Left ventricle myocardium inferior (tissue), 1 donor: Measurements from ENCODE around the gene BBS9. TPM values are rescaled to one million over a fixed set of nuclear protein-coding genes. Genes with fewer than 3 reads are reported as not detected.

Experiments used
- DNase-seq: peaks from one replicate; pipeline ENCODE4 v3.0.0-alpha.2; 2020
- H3K27ac ChIP-seq: fragments of 200-600 bp; replicated peaks from 2 replicates; pipeline ENCODE4 v1.8.0; 2021
- H3K27me3 ChIP-seq: fragments of 200-600 bp; 2 replicates; pipeline ENCODE4 v1.8.0; 2021; ENCODE audit warnings: low read depth
- H3K36me3 ChIP-seq: fragments of 200-600 bp; 2 replicates; pipeline ENCODE4 v1.8.0; 2021
- H3K4me1 ChIP-seq: fragments of 200-600 bp; 2 replicates; pipeline ENCODE4 v1.8.0; 2021
- H3K4me3 ChIP-seq: fragments of 200-600 bp; 2 replicates; pipeline ENCODE4 v1.8.0; 2021; ENCODE audit warnings: mild to moderate bottlenecking, moderate library complexity
- H3K9me3 ChIP-seq: fragments of 200-600 bp; replicated peaks from 2 replicates; pipeline ENCODE4 v1.8.0; 2021
- intact Hi-C: fragments of 100-400 bp; cut with micrococcal nuclease; formaldehyde crosslinking; loops from one replicate; pipeline ENCODE4 v1.11.0; 2022
- total RNA-seq: library from RNA; stranded (reverse); fragmentation: NEBNext Ultra II Directional; extraction: Animal tissue kit (Norgen Biotek cat#: 25700); gene quantifications from one replicate; pipeline ENCODE4 v1.2.1, GENCODE V29; 2021
- TF ChIP-seq, protein P1 (sequence below): fragments of 200-600 bp; IDR thresholded peaks from 2 replicates; pipeline ENCODE4 v1.8.0; 2021; ENCODE audit warnings: antibody characterized with exemption, mild to moderate bottlenecking, borderline replicate concordance
- donor health status: DM: no; HTN: yes; CAD: no; lungs with severe emphysema.

Gene BBS9
- total RNA-seq, 1 donor from 2014 or later: 13.7 TPM

GRCh38 chr7:33355386-33355785, 226.0 kb downstream of the BBS9 start:
- Histone ChIP-seq H3K27ac (no peak overlapping the region), H3K27me3 (no peaks in the 10 kb centered on the region), H3K36me3 (peaks cover 17% of the 10 kb centered on the region), H3K9me3 (no peaks in the 10 kb centered on the region), H3K4me1 (no peaks in the 10 kb centered on the region), H3K4me3 (no peak overlapping the region)
- DNase-seq: no peak
- TF ChIP-seq, protein P1, sequence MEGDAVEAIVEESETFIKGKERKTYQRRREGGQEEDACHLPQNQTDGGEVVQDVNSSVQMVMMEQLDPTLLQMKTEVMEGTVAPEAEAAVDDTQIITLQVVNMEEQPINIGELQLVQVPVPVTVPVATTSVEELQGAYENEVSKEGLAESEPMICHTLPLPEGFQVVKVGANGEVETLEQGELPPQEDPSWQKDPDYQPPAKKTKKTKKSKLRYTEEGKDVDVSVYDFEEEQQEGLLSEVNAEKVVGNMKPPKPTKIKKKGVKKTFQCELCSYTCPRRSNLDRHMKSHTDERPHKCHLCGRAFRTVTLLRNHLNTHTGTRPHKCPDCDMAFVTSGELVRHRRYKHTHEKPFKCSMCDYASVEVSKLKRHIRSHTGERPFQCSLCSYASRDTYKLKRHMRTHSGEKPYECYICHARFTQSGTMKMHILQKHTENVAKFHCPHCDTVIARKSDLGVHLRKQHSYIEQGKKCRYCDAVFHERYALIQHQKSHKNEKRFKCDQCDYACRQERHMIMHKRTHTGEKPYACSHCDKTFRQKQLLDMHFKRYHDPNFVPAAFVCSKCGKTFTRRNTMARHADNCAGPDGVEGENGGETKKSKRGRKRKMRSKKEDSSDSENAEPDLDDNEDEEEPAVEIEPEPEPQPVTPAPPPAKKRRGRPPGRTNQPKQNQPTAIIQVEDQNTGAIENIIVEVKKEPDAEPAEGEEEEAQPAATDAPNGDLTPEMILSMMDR: no peak
- intact Hi-C loops: no loop called here

GRCh38 chr7:33356336-33356735, 227.0 kb downstream of the BBS9 start:
- Histone ChIP-seq H3K4me3 (no peak overlapping the region), H3K4me1 (no peaks in the 10 kb centered on the region), H3K27ac (no peak overlapping the region), H3K27me3 (no peaks in the 10 kb centered on the region), H3K36me3 (peaks cover 8% of the 10 kb centered on the region), H3K9me3 (no peaks in the 10 kb centered on the region)
- DNase-seq: no peak
- TF ChIP-seq, protein P1: no peak
- intact Hi-C loops: no loop called here

DNA sequence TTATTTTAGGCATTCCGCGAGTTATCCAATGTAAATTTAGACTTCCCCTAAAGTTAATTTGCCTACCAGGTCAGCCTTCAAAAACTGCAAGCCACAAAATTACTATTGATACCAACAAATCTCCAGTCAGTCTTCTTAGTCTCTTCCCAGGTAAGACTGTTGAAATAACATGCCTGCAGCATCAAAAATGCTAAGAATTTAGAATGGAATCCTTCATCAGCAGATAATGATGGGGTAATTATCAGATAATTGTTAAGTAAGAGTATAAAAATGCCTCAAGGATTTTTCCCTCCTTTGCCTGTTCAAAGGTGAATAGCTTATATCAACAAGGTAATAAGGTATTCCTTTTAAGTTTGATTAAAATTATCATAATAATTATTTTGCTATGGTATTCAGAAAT, 228.5 kb downstream of the BBS9 start:
- intact Hi-C loops: no loop called here
- Histone ChIP-seq H3K4me3 (no peak overlapping the region), H3K9me3 (no peaks in the 10 kb centered on the region), H3K27ac (no peak overlapping the region), H3K27me3 (no peaks in the 10 kb centered on the region), H3K4me1 (no peaks in the 10 kb centered on the region), H3K36me3 (no peaks in the 10 kb centered on the region)
- TF ChIP-seq, protein P1: no peak
- DNase-seq: no peak

- no peak for DNase-seq
- Histone ChIP-seq H3K9me3 (peaks cover 6% of the 10 kb centered on the region), H3K27me3 (no peaks in the 10 kb centered on the region), H3K27ac (no peak overlapping the region), H3K4me1 (no peaks in the 10 kb centered on the region), H3K36me3 (peaks cover 30% of the 10 kb centered on the region), H3K4me3 (no peak overlapping the region)
- intact Hi-C loops: no loop called here
- TF ChIP-seq, protein P1: no peak
Measured at GRCh38 chr7:33369888-33370287, 240.5 kb downstream of the BBS9 start.

GRCh38 chr7:33373195-33373594, 243.8 kb downstream of the BBS9 start:
- intact Hi-C loops: no loop called here
- TF ChIP-seq, protein P1: no peak
- no peak overlapping the region for H3K4me3 ChIP-seq
- H3K27me3 ChIP-seq: no peaks in the 10 kb centered on the region
- DNase-seq: no peak
- H3K27ac ChIP-seq: no peak overlapping the region
- H3K4me1 ChIP-seq: no peaks in the 10 kb centered on the region
- peaks cover 8% of the 10 kb centered on the region for H3K9me3 ChIP-seq
- H3K36me3 ChIP-seq: peaks cover 20% of the 10 kb centered on the region
